Fibroblast of the aortic adventitia (primary cell): ENCODE results near the gene ANKRD33. TPM values are rescaled to one million over a fixed set of nuclear protein-coding genes. Genes with fewer than 3 reads are reported as not detected.
A peak's percentile ranks its signal among the peaks of the same experiment; 100 is the strongest.

Source experiments
- DNase-seq: peaks from one replicate; pipeline ENCODE4 v3.0.0-alpha.2; 2010; ENCODE audit warnings: low read depth
- H3K4me3 ChIP-seq: 2 replicates; pipeline ENCODE4 v1.5.1; 2011; ENCODE audit warnings: low read depth, mild to moderate bottlenecking, control low read depth, low read length, moderate library complexity
- CTCF ChIP-seq: IDR thresholded peaks from 2 replicates; pipeline ENCODE4 v1.5.1; 2011; ENCODE audit warnings: mild to moderate bottlenecking, low read length, control low read depth, inconsistent platforms; ENCODE audit not compliant: insufficient read depth
- total RNA-seq: library from RNA; depleted of rRNA; stranded (reverse); fragments of >200 nt; gene quantifications from 2 replicates; pipeline ENCODE4 v1.2.3, GENCODE V29; 2012; ENCODE audit warnings: low replicate concordance

The ANKRD33 gene
- total RNA-seq, 1 donor = 0.09 TPM

GRCh38 chr12:51862947-51863346 is 25.0 kb upstream of the ANKRD33 start:
- TF ChIP-seq CTCF = no peak
- no peak overlapping the region for H3K4me3 ChIP-seq
- no peak for DNase-seq

- no peak for TF ChIP-seq CTCF
- DNase-seq = no peak
Observed at GRCh38 chr12:51863363-51863932, 24.5 kb upstream of the ANKRD33 start.

DNA sequence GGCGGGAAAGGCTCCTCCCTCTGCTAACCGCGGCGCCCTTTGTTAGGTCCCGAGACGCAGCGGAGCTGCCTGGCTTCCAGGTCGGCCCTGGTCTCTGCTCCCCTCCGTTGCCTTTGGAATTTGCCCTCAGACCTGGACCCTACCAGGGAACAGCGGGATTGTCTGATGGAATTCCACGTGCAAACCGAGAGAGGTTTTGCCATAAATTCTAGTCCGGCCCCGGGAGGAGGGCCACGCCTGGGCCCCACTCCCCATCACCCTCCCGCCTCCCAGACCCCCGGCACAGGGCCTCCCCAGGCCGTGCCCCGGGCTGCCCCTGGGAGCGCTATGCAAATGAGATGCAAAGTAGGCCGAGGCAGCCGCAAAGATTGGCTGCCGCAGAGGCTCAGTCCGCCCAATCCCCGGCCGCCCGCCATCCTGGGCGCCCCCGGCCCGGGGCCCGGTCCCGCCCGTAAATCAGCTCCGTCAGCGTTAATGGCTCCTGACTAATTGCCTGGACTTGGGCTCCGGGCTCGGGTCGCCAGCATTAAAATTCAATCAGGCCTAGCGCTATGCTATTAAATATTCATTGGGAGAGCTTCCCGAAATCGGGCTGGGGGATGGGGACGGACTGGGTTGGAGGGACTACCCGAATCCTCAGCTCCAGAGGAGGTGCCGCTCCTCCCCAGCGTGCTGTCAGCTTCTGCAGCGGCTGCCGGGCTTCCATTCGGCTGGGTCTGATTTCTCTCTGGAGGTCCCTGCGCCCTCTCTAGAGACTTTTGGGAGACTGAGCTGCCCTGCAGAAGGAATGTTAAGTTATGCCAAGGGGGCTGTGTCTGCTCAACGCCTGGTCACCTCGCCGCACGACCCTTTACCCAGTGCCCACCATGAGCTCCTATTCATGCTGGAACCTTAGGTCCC is 23.7 kb upstream of the ANKRD33 start:
- no peak for TF ChIP-seq CTCF
- H3K4me3 ChIP-seq = no peak overlapping the region
- no peak for DNase-seq

More at GRCh38 chr12:51863363-51863932, 24.5 kb upstream of the ANKRD33 start:
- no peak overlapping the region for H3K4me3 ChIP-seq

DNA sequence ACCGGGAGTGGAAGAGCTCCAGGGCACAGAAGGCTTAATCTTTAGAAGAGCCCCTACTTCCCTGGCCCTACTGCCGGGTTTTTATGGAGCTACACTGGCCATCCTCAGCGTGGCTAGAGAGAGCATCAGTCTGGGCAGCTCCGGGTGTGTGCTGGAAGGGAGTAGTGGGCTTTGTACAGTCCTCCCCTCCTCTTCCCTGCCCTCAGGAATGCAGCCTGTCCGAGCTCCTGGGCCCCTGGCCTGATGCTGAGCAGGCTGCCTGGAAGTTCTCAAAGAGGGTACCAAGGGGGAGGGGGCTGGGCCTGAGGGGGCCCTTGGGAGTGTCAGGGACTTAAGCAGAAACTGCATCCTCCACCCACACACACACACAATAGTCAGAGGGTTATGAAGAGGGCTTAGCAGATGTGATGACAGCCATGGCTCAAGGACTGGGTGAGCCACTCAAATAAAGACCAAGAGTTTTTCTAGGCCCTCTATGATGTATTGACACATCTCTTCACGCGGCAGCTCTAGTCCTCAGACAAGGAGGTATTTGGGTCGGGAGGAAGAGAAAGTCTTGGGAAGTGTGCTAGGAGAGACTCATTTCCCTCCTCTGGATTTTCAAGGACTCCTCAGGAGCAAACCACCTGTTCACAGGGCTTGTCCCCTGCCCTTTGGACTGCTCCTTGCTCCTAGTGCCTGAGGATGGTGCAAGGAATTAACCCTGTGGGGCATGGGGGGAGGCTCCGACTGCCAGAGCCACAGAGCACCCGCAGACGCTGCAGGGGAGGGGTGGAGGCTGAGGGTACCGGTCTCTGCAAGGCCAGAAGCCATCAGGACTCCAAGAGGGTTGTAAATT is 22.9 kb upstream of the ANKRD33 start:
- no peak for TF ChIP-seq CTCF
- peak; percentile 9 for DNase-seq
- H3K4me3 ChIP-seq = no peak overlapping the region

DNA sequence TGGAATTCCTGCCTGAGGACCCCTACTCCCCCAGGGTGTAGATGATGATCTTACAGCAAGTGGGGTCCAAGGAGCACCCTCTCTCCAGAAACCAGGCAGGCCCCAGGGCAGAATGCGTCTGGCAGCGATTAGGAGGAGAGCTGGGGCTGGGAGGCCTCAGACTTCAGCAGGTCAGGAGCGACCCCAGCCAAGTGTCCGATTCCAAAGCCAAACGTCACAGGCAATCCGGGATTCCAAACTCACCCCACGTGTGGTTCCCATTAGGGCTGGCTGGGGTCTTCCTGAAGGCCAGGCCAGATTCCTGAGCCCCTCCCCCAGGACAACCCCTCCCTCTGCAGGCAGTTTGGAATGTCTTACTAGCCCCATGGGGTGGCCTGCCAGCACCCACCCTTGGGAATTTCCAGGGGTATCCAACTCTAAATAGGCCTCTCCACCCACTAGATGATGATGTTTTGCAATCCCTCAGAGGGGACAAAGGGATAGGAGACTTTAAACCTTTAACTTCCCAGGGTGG is 22.1 kb upstream of the ANKRD33 start:
- no peak overlapping the region for H3K4me3 ChIP-seq
- no peak for TF ChIP-seq CTCF
- DNase-seq = no peak

- TF ChIP-seq CTCF = no peak
- H3K4me3 ChIP-seq = no peak overlapping the region
- no peak for DNase-seq
Observed at GRCh38 chr12:51866324-51866723, 21.6 kb upstream of the ANKRD33 start.
